Naive thymus-derived CD8-positive, alpha-beta T cell (primary cell): ENCODE measurements around the gene CFAP54. TPM values are rescaled to one million over a fixed set of nuclear protein-coding genes. Genes with fewer than 3 reads are reported as not detected.
"Not testable (repeated sequence)": the region's sequence is repeated elsewhere in the genome, so short reads cannot be mapped to it uniquely, and the experiment has no call there.

Experiments used
- ATAC-seq, 2 donors: fragments of 150-1000 bp; cut with Tn5 transposase in 1 of 2; sonication (Bioruptor Pico), chemical (Tn5 transposase) in 1 of 2; 1 replicate in 1 of 2; 2 replicates in 1 of 2; pipeline ENCODE4 v1.10.0; 2021; ENCODE audit warnings: mild to moderate bottlenecking in 2 of 2, moderate library complexity in 2 of 2
- POLR2A ChIA-PET: fragments of 350-600 bp; sonication (Branson Sonifier 250); formaldehyde crosslinking; loops from one replicate; lab custom pipeline; 2021; ENCODE audit warnings: antibody characterized with exemption; lab: Charles Lee
- DNase-seq, 10 donors: peaks; one replicate each; pipeline versions ENCODE4 v3.0.0 to v3.0.0-alpha.2; 2020 to 2022
- H3K27ac Mint-ChIP-seq, 10 donors: one replicate each; pipeline ENCODE4 v1.8.0; 2020 to 2022; ENCODE audit warnings: mild to moderate bottlenecking in 10 of 10, mixed read lengths in 10 of 10, moderate library complexity in 4 of 10, inconsistent platforms in 1 of 10
- H3K27me3 Mint-ChIP-seq, 5 donors: one replicate each; pipeline ENCODE4 v1.8.0; 2021 to 2022; ENCODE audit warnings: mixed read lengths in 5 of 5
- H3K36me3 Mint-ChIP-seq, 3 donors: one replicate each; pipeline ENCODE4 v1.8.0; 2020 to 2022; ENCODE audit warnings: mixed read lengths in 3 of 3, mild to moderate bottlenecking in 2 of 3, inconsistent platforms in 1 of 3
- H3K4me1 Mint-ChIP-seq, 4 donors: one replicate each; pipeline ENCODE4 v1.8.0; 2021 to 2022; ENCODE audit warnings: mixed read lengths in 4 of 4
- H3K4me3 Mint-ChIP-seq, 10 donors: one replicate each; pipeline ENCODE4 v1.8.0; 2020 to 2022; ENCODE audit warnings: mild to moderate bottlenecking in 10 of 10, mixed read lengths in 10 of 10, moderate library complexity in 6 of 10, inconsistent platforms in 1 of 10
- H3K9me3 Mint-ChIP-seq, 9 donors: one replicate each; pipeline ENCODE4 v1.8.0; 2020 to 2022; ENCODE audit warnings: mixed read lengths in 9 of 9, mild to moderate bottlenecking in 3 of 9, inconsistent platforms in 1 of 9, moderate library complexity in 1 of 9
- polyA plus RNA-seq, 3 donors: library from polyadenylated mRNA; unstranded; fragments of 300-500 nt; fragmentation: Illumina TruSeq; gene quantifications; one replicate each; pipeline ENCODE4 v1.2.3, GENCODE V29; 2021
- total RNA-seq, 8 experiments: library from RNA in 2 of 8; stranded (reverse) in 2 of 8; gene quantifications; one replicate each; pipeline ENCODE4 v1.2.3 and lab custom pipeline; 2021 to 2026

The CFAP54 gene
- total and polyA plus RNA-seq, 5 experiments from 2014 or later, result 0.49 to 0.82 TPM; not detected in 3

GRCh38 chr12:96669786-96670185 is 180.4 kb downstream of the CFAP54 start:
- DNase-seq, result no peak
- H3K27ac Mint-ChIP-seq, result peak overlapping the region in 1 of 10 donors; percentile 46
- POLR2A ChIA-PET, result no interaction called here
- ATAC-seq, result no peak
- peaks cover 0 to 12% (median 5%) of the 10 kb centered on the region in 9 donors for H3K9me3 Mint-ChIP-seq
- no peak overlapping the region for H3K4me3 Mint-ChIP-seq
- peaks cover 5 to 35% (median 18%) of the 10 kb centered on the region in 5 donors for H3K27me3 Mint-ChIP-seq
- no peaks in the 10 kb centered on the region for H3K4me1 Mint-ChIP-seq
- H3K36me3 Mint-ChIP-seq, result no peaks in the 10 kb centered on the region

GRCh38 chr12:96670334-96670899 is 181.0 kb downstream of the CFAP54 start:
- Mint-ChIP-seq H3K4me3 (no peak overlapping the region), H3K9me3 (peaks cover 0 to 12% (median 5%) of the 10 kb centered on the region in 9 donors), H3K27ac (no peak overlapping the region), H3K36me3 (no peaks in the 10 kb centered on the region), H3K4me1 (no peaks in the 10 kb centered on the region), H3K27me3 (peaks cover 5 to 31% (median 18%) of the 10 kb centered on the region in 5 donors)
- ATAC-seq (no peak), DNase-seq (no peak)
- POLR2A ChIA-PET, result no interaction called here

GRCh38 chr12:96675519-96675918 is 186.1 kb downstream of the CFAP54 start:
- H3K36me3 Mint-ChIP-seq, H3K4me3 Mint-ChIP-seq, POLR2A ChIA-PET, H3K9me3 Mint-ChIP-seq, H3K27ac Mint-ChIP-seq, H3K4me1 Mint-ChIP-seq, DNase-seq, ATAC-seq: not testable (repeated sequence)
- H3K27me3 Mint-ChIP-seq, result peaks cover 0 to 17% (median 6%) of the 10 kb centered on the region in 5 donors

GRCh38 chr12:96677363-96677762 is 188.0 kb downstream of the CFAP54 start:
- H3K27ac Mint-ChIP-seq, result no peak overlapping the region
- H3K9me3 Mint-ChIP-seq, result no peaks in the 10 kb centered on the region
- ATAC-seq (no peak), DNase-seq (no peak)
- H3K36me3 Mint-ChIP-seq, result no peaks in the 10 kb centered on the region
- peaks cover 0 to 10% (median 5%) of the 10 kb centered on the region in 5 donors for H3K27me3 Mint-ChIP-seq
- POLR2A ChIA-PET, result no interaction called here
- no peaks in the 10 kb centered on the region for H3K4me1 Mint-ChIP-seq
- H3K4me3 Mint-ChIP-seq, result no peak overlapping the region

GRCh38 chr12:96687719-96688118 is 198.3 kb downstream of the CFAP54 start:
- Mint-ChIP-seq H3K27ac (no peak overlapping the region), H3K27me3 (peaks cover 3 to 24% (median 11%) of the 10 kb centered on the region in 5 donors), H3K36me3 (peaks cover 0 to 4% (median 0%) of the 10 kb centered on the region in 3 donors), H3K4me1 (no peaks in the 10 kb centered on the region), H3K4me3 (no peak overlapping the region), H3K9me3 (peaks cover 0 to 13% (median 4%) of the 10 kb centered on the region in 9 donors)
- DNase-seq (no peak), ATAC-seq (no peak)
- POLR2A ChIA-PET, result no interaction called here

- H3K4me3 Mint-ChIP-seq, result no peak overlapping the region
- H3K4me1 Mint-ChIP-seq, result no peaks in the 10 kb centered on the region
- peaks cover 19 to 58% (median 26%) of the 10 kb centered on the region in 5 donors for H3K27me3 Mint-ChIP-seq
- no peak overlapping the region for H3K27ac Mint-ChIP-seq
- no peaks in the 10 kb centered on the region for H3K36me3 Mint-ChIP-seq
- DNase-seq (no peak), ATAC-seq (no peak)
- POLR2A ChIA-PET, result no interaction called here
- H3K9me3 Mint-ChIP-seq, result peaks cover 0 to 4% (median 0%) of the 10 kb centered on the region in 9 donors
These were observed 209.1 kb downstream of the CFAP54 start for GRCh38 chr12:96698521-96698920.

- Mint-ChIP-seq H3K9me3 (peaks cover 0 to 4% (median 0%) of the 10 kb centered on the region in 9 donors), H3K4me1 (no peaks in the 10 kb centered on the region), H3K27ac (no peak overlapping the region), H3K36me3 (no peaks in the 10 kb centered on the region), H3K27me3 (peaks cover 20 to 56% (median 26%) of the 10 kb centered on the region in 5 donors), H3K4me3 (no peak overlapping the region)
- ATAC-seq (no peak), DNase-seq (no peak)
- POLR2A ChIA-PET, result no interaction called here
These were observed 209.6 kb downstream of the CFAP54 start for GRCh38 chr12:96698965-96699364.

- H3K4me3 Mint-ChIP-seq, result no peak overlapping the region
- H3K27me3 Mint-ChIP-seq, result peaks cover 17 to 36% (median 19%) of the 10 kb centered on the region in 5 donors
- peaks cover 0 to 4% (median 0%) of the 10 kb centered on the region in 9 donors for H3K9me3 Mint-ChIP-seq
- POLR2A ChIA-PET, result no interaction called here
- no peaks in the 10 kb centered on the region for H3K36me3 Mint-ChIP-seq
- ATAC-seq, result no peak
- H3K4me1 Mint-ChIP-seq, result no peaks in the 10 kb centered on the region
- no peak overlapping the region for H3K27ac Mint-ChIP-seq
- DNase-seq, result no peak
These were observed 212.5 kb downstream of the CFAP54 start for GRCh38 chr12:96701856-96702255.

- no peak for DNase-seq
- H3K36me3 Mint-ChIP-seq, result no peaks in the 10 kb centered on the region
- no peaks in the 10 kb centered on the region for H3K4me1 Mint-ChIP-seq
- no peaks in the 10 kb centered on the region for H3K9me3 Mint-ChIP-seq
- H3K27ac Mint-ChIP-seq, result peak overlapping the region in 1 of 10 donors; percentile 71
- no peak for ATAC-seq
- no peak overlapping the region for H3K4me3 Mint-ChIP-seq
- POLR2A ChIA-PET, result no interaction called here
- peaks cover 0 to 9% (median 3%) of the 10 kb centered on the region in 5 donors for H3K27me3 Mint-ChIP-seq
These were observed 220.9 kb downstream of the CFAP54 start for GRCh38 chr12:96710127-96710745.

- no peak for ATAC-seq
- Mint-ChIP-seq H3K27me3 (peaks cover 0 to 9% (median 3%) of the 10 kb centered on the region in 5 donors), H3K36me3 (no peaks in the 10 kb centered on the region), H3K4me1 (no peaks in the 10 kb centered on the region), H3K27ac (no peak overlapping the region), H3K9me3 (no peaks in the 10 kb centered on the region), H3K4me3 (no peak overlapping the region)
- no peak for DNase-seq
- POLR2A ChIA-PET, result no interaction called here
These were observed 222.0 kb downstream of the CFAP54 start for GRCh38 chr12:96711364-96711763.

GRCh38 chr12:96714199-96714598 is 224.8 kb downstream of the CFAP54 start:
- Mint-ChIP-seq H3K4me1 (peaks cover 0 to under 1% (median 0%) of the 10 kb centered on the region in 4 donors), H3K9me3 (no peaks in the 10 kb centered on the region), H3K27me3 (peaks cover 0 to 9% (median 3%) of the 10 kb centered on the region in 5 donors), H3K4me3 (no peak overlapping the region), H3K36me3 (no peaks in the 10 kb centered on the region), H3K27ac (no peak overlapping the region)
- ATAC-seq, result no peak
- POLR2A ChIA-PET, result no interaction called here
- no peak for DNase-seq

GRCh38 chr12:96719660-96720362 is 230.4 kb downstream of the CFAP54 start:
- peak; percentile 50 to 56 for ATAC-seq
- peaks cover 3 to 16% (median 9%) of the 10 kb centered on the region in 4 donors for H3K4me1 Mint-ChIP-seq

GRCh38 chr12:96720363-96720705 is 231.0 kb downstream of the CFAP54 start:
- peak overlapping the region; percentile 88 to 96 (median 93) for H3K27ac Mint-ChIP-seq
- H3K27me3 Mint-ChIP-seq, result no peaks in the 10 kb centered on the region
- H3K36me3 Mint-ChIP-seq, result no peaks in the 10 kb centered on the region
- H3K9me3 Mint-ChIP-seq, result no peaks in the 10 kb centered on the region
- H3K4me1 Mint-ChIP-seq, result peaks cover 3 to 16% (median 9%) of the 10 kb centered on the region in 4 donors
- peak overlapping the region; percentile 88 to 96 (median 91) for H3K4me3 Mint-ChIP-seq
- POLR2A ChIA-PET, result interaction anchor here (0.7 kb wide), 1 partner anchor 480 kb away, joined by 3 read pairs; no protein-coding TSS in a partner anchor
- DNase-seq (peak in 3 of 10 donors; percentile 7 to 18 (median 16)), ATAC-seq (peak; percentile 79 to 83)

More at GRCh38 chr12:96719660-96720362, 230.4 kb downstream of the CFAP54 start:
- DNase-seq, result peak in 3 of 10 donors; percentile 24 to 31 (median 24)
- no peaks in the 10 kb centered on the region for H3K36me3 Mint-ChIP-seq
- no peaks in the 10 kb centered on the region for H3K27me3 Mint-ChIP-seq
- peak overlapping the region; percentile 88 to 96 (median 91) for H3K4me3 Mint-ChIP-seq
- POLR2A ChIA-PET, result interaction anchor here (0.7 kb wide), 1 partner anchor 480 kb away, joined by 3 read pairs; no protein-coding TSS in a partner anchor
- H3K27ac Mint-ChIP-seq, result peak overlapping the region; percentile 88 to 96 (median 93)
- H3K9me3 Mint-ChIP-seq, result no peaks in the 10 kb centered on the region
